Heart left ventricle (tissue), 13 donors: Measurements from ENCODE around the gene DTX4.

ENCODE experiments used
- CTCF ChIP-seq, 12 donors: fragments of 200-600 bp; sonication (generic) in 4 of 12; IDR thresholded peaks; one replicate each; pipeline versions ENCODE4 v1.5.0 to v1.8.0; 2018 to 2022; ENCODE audit warnings: antibody characterized with exemption in 12 of 12, mild to moderate bottlenecking in 5 of 12
- POLR2A ChIP-seq, 2 donors: fragments of 450-650 bp; IDR thresholded peaks; one replicate each; pipeline ENCODE4 v1.6.1; 2017; ENCODE audit warnings: antibody characterized with exemption in 2 of 2, mild to moderate bottlenecking in 2 of 2, moderate library complexity in 2 of 2
- donor health status: ischemic (EF 13 %, LVEDD 7.1; RV severe dilation, severe dysfunction).
- donor health status: DM: no; HTN: yes; CAD: no.
- donor health status: DM: no; HTN: no; CAD: no.
- donor health status: ischemic (EF 25% LVEDD 6.9; RV normal size, moderate dysfunction).
- donor health status: ischemic (EF 25% LVEDD 5.7; RV mildly dilated, moderate dysfunction).
- donor health status: ischemic (EF 35%, LVEDD 5.7; RV mildly dilated, moderate dysfunction).
- donor health status: nonischemic (EF 11% LVEDD 7.7; RV severe dilation, severe dysfunction).
- donor health status: DM: yes; HTN: yes; CAD: no.
- donor health status: PGD.
- donor health status: ischemic (EF 29% LVEDD 5.4; RV normal size, mild dysfunction).
- donor health status: nonischemic (EF 23%, LVEDD 6.1; RV moderate dilation, normal function).

DNA sequence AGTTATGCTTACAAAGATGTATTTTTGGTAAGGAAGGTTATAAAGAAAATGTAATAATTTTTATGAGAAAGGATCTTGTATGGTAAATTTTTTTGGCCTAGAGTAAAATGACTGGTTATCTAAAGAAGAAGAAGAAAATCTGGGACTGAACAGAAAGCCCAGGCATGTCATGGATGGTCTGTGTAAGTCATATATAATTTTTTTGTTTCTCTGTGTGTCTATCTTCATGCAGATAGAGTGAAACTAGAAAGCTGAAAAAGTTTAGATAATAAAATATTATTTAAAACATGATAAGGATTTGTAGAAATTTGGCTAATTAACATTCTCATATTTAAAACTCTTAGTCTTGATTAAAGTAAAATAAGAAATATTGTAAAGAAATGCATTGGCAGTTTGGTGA is 68.4 kb downstream of the DTX4 start:
- TF ChIP-seq CTCF (IDR thresholded peaks at IDR 0.05) (no peak), POLR2A (IDR thresholded peaks at IDR 0.05) (no peak)
